ENCODE data around the gene RAB11B. TPM values are rescaled to one million over a fixed set of nuclear protein-coding genes. Genes with fewer than 3 reads are reported as not detected.

RAB11B gene
- total RNA-seq, 3 donors from 2014 or later (not counting 1 experiment from before 2014, with no cell fraction given), result 101 to 116 (median 108) TPM

- H3K9me3 ChIP-seq (ENCODE audit: control insufficient read depth, insufficient read depth, low read length), result no peaks in the 10 kb centered on the region
- TF ChIP-seq CTCF (IDR thresholded peaks at IDR 0.05), result no peak
- Mint-ChIP-seq H3K36me3 (no peaks in the 10 kb centered on the region), H3K27ac (no peak overlapping the region), H3K9me3 (no peaks in the 10 kb centered on the region), H3K4me3 (no peak overlapping the region), H3K4me1 (peaks cover 6 to 17% of the 10 kb centered on the region in 2 donors), H3K27me3 (ENCODE audit: low read depth in 2 of 2) (peaks cover 8 to 23% of the 10 kb centered on the region in 2 donors)
- peaks cover 18% of the 10 kb centered on the region for H3K4me1 ChIP-seq (ENCODE audit: control insufficient read depth, insufficient read depth, low read length)
- intact Hi-C loops (cut with micrococcal nuclease), result no loop called here
- no peaks in the 10 kb centered on the region for H3K36me3 ChIP-seq (ENCODE audit: control insufficient read depth, insufficient read depth, low read length)
- no peak overlapping the region for H3K4me3 ChIP-seq (ENCODE audit: low read length)
- WGBS (ENCODE audit: insufficient coverage), result 88% methylated on average over 11 of the region's 11 CpGs
- H3K27ac ChIP-seq (ENCODE audit: low read length), result no peak overlapping the region
- ATAC-seq (no peak), DNase-seq (no peak)
- peaks cover 6% of the 10 kb centered on the region for H3K27me3 ChIP-seq (ENCODE audit: control insufficient read depth, insufficient read depth, low read length)
These were observed 24.0 kb upstream of the RAB11B start for GRCh38 chr19:8366121-8366581.

GRCh38 chr19:8366961-8367326, 23.2 kb upstream of the RAB11B start:
- WGBS (ENCODE audit: insufficient coverage), result 87% methylated on average over 12 of the region's 13 CpGs
- intact Hi-C loops (cut with micrococcal nuclease), result no loop called here
- Mint-ChIP-seq H3K27ac (no peak overlapping the region), H3K4me1 (peaks cover 6 to 17% of the 10 kb centered on the region in 2 donors), H3K4me3 (no peak overlapping the region), H3K36me3 (no peaks in the 10 kb centered on the region), H3K9me3 (no peaks in the 10 kb centered on the region), H3K27me3 (ENCODE audit: low read depth in 2 of 2) (peaks cover 8 to 20% of the 10 kb centered on the region in 2 donors)
- Histone ChIP-seq H3K4me3 (ENCODE audit: low read length) (no peak overlapping the region), H3K27me3 (ENCODE audit: control insufficient read depth, insufficient read depth, low read length) (peaks cover 6% of the 10 kb centered on the region), H3K9me3 (ENCODE audit: control insufficient read depth, insufficient read depth, low read length) (no peaks in the 10 kb centered on the region), H3K27ac (ENCODE audit: low read length) (no peak overlapping the region), H3K4me1 (ENCODE audit: control insufficient read depth, insufficient read depth, low read length) (peaks cover 18% of the 10 kb centered on the region), H3K36me3 (ENCODE audit: control insufficient read depth, insufficient read depth, low read length) (no peaks in the 10 kb centered on the region)
- DNase-seq (no peak), ATAC-seq (no peak)
- no peak for TF ChIP-seq CTCF (IDR thresholded peaks at IDR 0.05)

- ATAC-seq (no peak), DNase-seq (no peak)
- no peaks in the 10 kb centered on the region for H3K9me3 ChIP-seq (ENCODE audit: control insufficient read depth, insufficient read depth, low read length)
- TF ChIP-seq CTCF (IDR thresholded peaks at IDR 0.05), result no peak
- no peaks in the 10 kb centered on the region for H3K9me3 Mint-ChIP-seq
- intact Hi-C loops (cut with micrococcal nuclease), result no loop called here
- peaks cover 8 to 20% of the 10 kb centered on the region in 2 donors for H3K27me3 Mint-ChIP-seq (ENCODE audit: low read depth in 2 of 2)
- no peak overlapping the region for H3K27ac Mint-ChIP-seq
- no peaks in the 10 kb centered on the region for H3K36me3 Mint-ChIP-seq
- H3K27ac ChIP-seq (ENCODE audit: low read length), result no peak overlapping the region
- H3K27me3 ChIP-seq (ENCODE audit: control insufficient read depth, insufficient read depth, low read length), result peaks cover 6% of the 10 kb centered on the region
- peaks cover 6 to 17% of the 10 kb centered on the region in 2 donors for H3K4me1 Mint-ChIP-seq
- H3K4me3 Mint-ChIP-seq, result no peak overlapping the region
- 26% methylated on average over 23 of the region's 23 CpGs for WGBS (ENCODE audit: insufficient coverage)
- no peaks in the 10 kb centered on the region for H3K36me3 ChIP-seq (ENCODE audit: control insufficient read depth, insufficient read depth, low read length)
- H3K4me1 ChIP-seq (ENCODE audit: control insufficient read depth, insufficient read depth, low read length), result peaks cover 18% of the 10 kb centered on the region
- H3K4me3 ChIP-seq (ENCODE audit: low read length), result no peak overlapping the region
These were observed 22.7 kb upstream of the RAB11B start for GRCh38 chr19:8367327-8368001.
